Bronchial epithelial cell (primary cell): ENCODE measurements around the gene ATG3. TPM values are rescaled to one million over a fixed set of nuclear protein-coding genes. Genes with fewer than 3 reads are reported as not detected.
"Not testable (repeated sequence)": the region's sequence is repeated elsewhere in the genome, so short reads cannot be mapped to it uniquely, and the experiment has no call there.

ENCODE experiments used
- DNase-seq: peaks from one replicate; pipeline ENCODE4 v3.0.0-alpha.2; 2010; ENCODE audit warnings: low read depth
- FAIRE-seq: peaks from 2 replicates; lab custom pipeline; 2011; peaks lifted over from hg19 to GRCh38; lab: Jason Lieb, UNC
- H3K27me3 ChIP-seq: 2 replicates; pipeline ENCODE4 v1.5.1; 2011; ENCODE audit warnings: low read length; ENCODE audit not compliant: control insufficient read depth, insufficient read depth
- H3K36me3 ChIP-seq: 2 replicates; pipeline ENCODE4 v1.5.1; 2011; ENCODE audit warnings: low read length; ENCODE audit not compliant: control insufficient read depth, insufficient read depth
- H3K4me3 ChIP-seq: 2 replicates; pipeline ENCODE4 v1.5.1; 2011; ENCODE audit warnings: mild to moderate bottlenecking, low read depth, low read length, control low read depth
- CTCF ChIP-seq: IDR thresholded peaks from 2 replicates; pipeline ENCODE4 v1.5.1; 2011; ENCODE audit warnings: mild to moderate bottlenecking, moderate library complexity, low read length, control low read depth, inconsistent platforms; ENCODE audit not compliant: insufficient read depth, severe bottlenecking
- total RNA-seq: library from RNA; depleted of rRNA; stranded (reverse); fragments of >200 nt; gene quantifications from 2 replicates; pipeline ENCODE4 v1.2.1, GENCODE V29; 2014

ATG3 gene
- total RNA-seq, 1 donor from 2014 or later = 73.2 TPM

- FAIRE-seq (no peak), DNase-seq (no peak)
- H3K36me3 ChIP-seq = no peaks in the 10 kb centered on the region
- H3K4me3 ChIP-seq = no peak overlapping the region
- no peaks in the 10 kb centered on the region for H3K27me3 ChIP-seq
- no peak for TF ChIP-seq CTCF
Observed at GRCh38 chr3:112497897-112498548, 63.7 kb downstream of the ATG3 start.

GRCh38 chr3:112496366-112497067 lies 65.2 kb downstream of the ATG3 start:
- DNase-seq (no peak), FAIRE-seq (no peak)
- Histone ChIP-seq H3K4me3 (no peak overlapping the region), H3K27me3 (no peaks in the 10 kb centered on the region), H3K36me3 (no peaks in the 10 kb centered on the region)
- TF ChIP-seq CTCF = no peak

- DNase-seq, H3K27me3 ChIP-seq, H3K36me3 ChIP-seq, H3K4me3 ChIP-seq, FAIRE-seq: not testable (repeated sequence)
Observed at GRCh38 chr3:112494448-112494767, 67.4 kb downstream of the ATG3 start.

GRCh38 chr3:112492124-112492523 lies 69.6 kb downstream of the ATG3 start:
- TF ChIP-seq CTCF = no peak

GRCh38 chr3:112491373-112491772 lies 70.4 kb downstream of the ATG3 start:
- no peak for DNase-seq
- FAIRE-seq = no peak
- H3K27me3 ChIP-seq = no peaks in the 10 kb centered on the region

More at GRCh38 chr3:112492124-112492523, 69.6 kb downstream of the ATG3 start:
- H3K27me3 ChIP-seq = no peaks in the 10 kb centered on the region
- no peaks in the 10 kb centered on the region for H3K36me3 ChIP-seq
- H3K4me3 ChIP-seq = no peak overlapping the region
- FAIRE-seq (no peak), DNase-seq (no peak)

More at GRCh38 chr3:112491373-112491772, 70.4 kb downstream of the ATG3 start:
- Histone ChIP-seq H3K36me3 (no peaks in the 10 kb centered on the region), H3K4me3 (no peak overlapping the region)
- no peak for TF ChIP-seq CTCF
